OCI-LY1 (cell line): ENCODE data around the gene SLC7A14.

ENCODE experiments used
- H2AFZ ChIP-seq: fragments of 200-600 bp; sonication (generic), shearing (Covaris generic); 2 replicates; pipeline ENCODE4 v1.6.0; 2014; ENCODE audit warnings: antibody characterized with exemption, mild to moderate bottlenecking, low read length
- H3F3A ChIP-seq: fragments of 200-600 bp; sonication (generic), shearing (Covaris generic); 2 replicates; pipeline ENCODE4 v1.6.0; 2014; ENCODE audit warnings: mild to moderate bottlenecking, antibody characterized with exemption, low read length, moderate library complexity; ENCODE audit not compliant: insufficient read depth
- H3K27ac ChIP-seq: fragments of 200-600 bp; sonication (generic); 2 replicates; pipeline ENCODE4 v1.5.1; 2014; ENCODE audit warnings: low read length, mixed run types, mild to moderate bottlenecking, low read depth; ENCODE audit not compliant: poor library complexity, severe bottlenecking
- H3K27me3 ChIP-seq: fragments of 200-600 bp; sonication (generic); 2 replicates; pipeline ENCODE4 v1.6.0; 2014; ENCODE audit warnings: antibody characterized with exemption, mild to moderate bottlenecking, low read length, moderate library complexity; ENCODE audit not compliant: insufficient read depth
- H3K36me3 ChIP-seq: fragments of 200-600 bp; sonication (generic); 2 replicates; pipeline ENCODE4 v1.6.1; 2014; ENCODE audit warnings: mild to moderate bottlenecking, antibody characterized with exemption, low read length, moderate library complexity, mixed read lengths; ENCODE audit not compliant: insufficient read depth
- H3K4me1 ChIP-seq: fragments of 200-600 bp; sonication (generic); 2 replicates; pipeline ENCODE4 v1.5.1; 2014; ENCODE audit warnings: mild to moderate bottlenecking, low read length, moderate library complexity; ENCODE audit not compliant: insufficient read depth, severe bottlenecking
- H3K4me2 ChIP-seq: fragments of 200-600 bp; sonication (generic), shearing (Covaris generic); 2 replicates; pipeline ENCODE4 v1.6.1; 2014; ENCODE audit warnings: low read length
- H3K4me3 ChIP-seq: fragments of 200-600 bp; sonication (generic); 2 replicates; pipeline ENCODE4 v1.5.1; 2014; ENCODE audit warnings: low read length, low read depth, mild to moderate bottlenecking, mixed read lengths; ENCODE audit not compliant: poor library complexity, severe bottlenecking
- H3K79me2 ChIP-seq: fragments of 200-600 bp; shearing (Covaris generic); 2 replicates; pipeline ENCODE4 v1.6.1; 2016; ENCODE audit warnings: mixed run types, low read length, mixed read lengths; ENCODE audit not compliant: insufficient read depth
- H3K9ac ChIP-seq: fragments of 200-600 bp; sonication (generic), shearing (Covaris generic); 2 replicates; pipeline ENCODE4 v1.6.1; 2014; ENCODE audit warnings: mild to moderate bottlenecking, low read length, mixed read lengths
- H3K9me2 ChIP-seq: fragments of 200-600 bp; sonication (generic), shearing (Covaris generic); 2 replicates; pipeline ENCODE4 v1.6.1; 2014; ENCODE audit warnings: low read depth, mild to moderate bottlenecking, low read length, mixed read lengths
- H3K9me3 ChIP-seq: fragments of 200-600 bp; shearing (Covaris generic); 2 replicates; pipeline ENCODE4 v1.6.1; 2014; ENCODE audit warnings: low read length, mixed read lengths
- H4K20me1 ChIP-seq: fragments of 200-600 bp; sonication (generic), shearing (Covaris generic); 2 replicates; pipeline ENCODE4 v1.6.0; 2016; ENCODE audit warnings: mild to moderate bottlenecking, low read length; ENCODE audit not compliant: insufficient read depth
- CTCF ChIP-seq: fragments of 200-600 bp; sonication (generic), shearing (Covaris generic); IDR thresholded peaks from 2 replicates; pipeline ENCODE4 v1.5.1; 2017; ENCODE audit warnings: mild to moderate bottlenecking, antibody characterized with exemption, low read length, moderate library complexity, mixed read lengths
- EZH2 ChIP-seq: fragments of 200-600 bp; sonication (generic), shearing (Covaris generic); IDR thresholded peaks from 2 replicates; pipeline ENCODE4 v1.8.0; 2017; ENCODE audit warnings: borderline replicate concordance, mixed run types, mild to moderate bottlenecking, antibody characterized with exemption, low read length, moderate library complexity, mixed read lengths

The SLC7A14 gene

GRCh38 chr3:170599091-170599490, 13.2 kb upstream of the SLC7A14 start:
- Histone ChIP-seq H3K4me3 (no peak overlapping the region), H3K36me3 (no peaks in the 10 kb centered on the region), H3K79me2 (no peaks in the 10 kb centered on the region), H3K4me1 (no peaks in the 10 kb centered on the region), H3F3A (no peaks in the 10 kb centered on the region), H4K20me1 (no peaks in the 10 kb centered on the region), H3K9me3 (no peaks in the 10 kb centered on the region), H3K4me2 (no peak overlapping the region), H3K27me3 (no peaks in the 10 kb centered on the region), H3K27ac (no peak overlapping the region), H3K9ac (no peak overlapping the region), H2AFZ (no peak overlapping the region), H3K9me2 (no peaks in the 10 kb centered on the region)
- TF ChIP-seq EZH2 = no peak
- TF ChIP-seq CTCF = no peak

- Histone ChIP-seq H3K4me2 (no peak overlapping the region), H4K20me1 (no peaks in the 10 kb centered on the region), H3K27ac (no peak overlapping the region), H3K36me3 (no peaks in the 10 kb centered on the region), H2AFZ (no peak overlapping the region), H3K9ac (no peak overlapping the region), H3K4me3 (no peak overlapping the region), H3F3A (no peaks in the 10 kb centered on the region), H3K79me2 (no peaks in the 10 kb centered on the region), H3K27me3 (no peaks in the 10 kb centered on the region), H3K4me1 (no peaks in the 10 kb centered on the region), H3K9me2 (no peaks in the 10 kb centered on the region), H3K9me3 (no peaks in the 10 kb centered on the region)
- TF ChIP-seq EZH2 (no peak), CTCF (no peak)
Measured at GRCh38 chr3:170598091-170598502, 12.2 kb upstream of the SLC7A14 start.

GRCh38 chr3:170594528-170594927, 8.7 kb upstream of the SLC7A14 start:
- Histone ChIP-seq H3K27me3 (no peaks in the 10 kb centered on the region), H3K79me2 (no peaks in the 10 kb centered on the region), H3K9ac (no peak overlapping the region), H3K36me3 (no peaks in the 10 kb centered on the region), H3K9me3 (no peaks in the 10 kb centered on the region), H2AFZ (no peak overlapping the region), H3K27ac (no peak overlapping the region), H3F3A (no peaks in the 10 kb centered on the region), H3K9me2 (no peaks in the 10 kb centered on the region), H3K4me2 (no peak overlapping the region), H3K4me3 (no peak overlapping the region), H4K20me1 (no peaks in the 10 kb centered on the region), H3K4me1 (no peaks in the 10 kb centered on the region)
- TF ChIP-seq EZH2 = no peak
- no peak for TF ChIP-seq CTCF
